ENCODE data around the gene ARMH4.
"Not testable (repeated sequence)": the region's sequence is repeated elsewhere in the genome, so short reads cannot be mapped to it uniquely, and the experiment has no call there.

The ARMH4 gene

GRCh38 chr14:58122546-58122945, 29.5 kb downstream of the ARMH4 start:
- H3K36me3 ChIP-seq (ENCODE audit: control insufficient read depth, insufficient read depth, low read length); H3K4me3 ChIP-seq (ENCODE audit: low read length); H3K27me3 ChIP-seq (ENCODE audit: control insufficient read depth, insufficient read depth, low read length); H3K4me1 ChIP-seq (ENCODE audit: control insufficient read depth, insufficient read depth, low read length); H3K9me3 ChIP-seq (ENCODE audit: control insufficient read depth, insufficient read depth, low read length); H3K27ac ChIP-seq (ENCODE audit: low read length); DNase-seq (ENCODE audit: low read depth, low spot score): not testable (repeated sequence)
- no CpG with 5 or more reads among the region's 6 CpGs for WGBS (ENCODE audit: insufficient coverage, insufficient read length)

GRCh38 chr14:58121530-58122186, 30.4 kb downstream of the ARMH4 start:
- no peaks in the 10 kb centered on the region for H3K4me1 ChIP-seq (ENCODE audit: control insufficient read depth, insufficient read depth, low read length)
- DNase-seq (ENCODE audit: low read depth, low spot score): no peak
- WGBS (ENCODE audit: insufficient coverage, insufficient read length): no CpG with 5 or more reads among the region's 5 CpGs

GRCh38 chr14:58119381-58119780, 32.6 kb downstream of the ARMH4 start:
- H3K4me1 ChIP-seq (ENCODE audit: control insufficient read depth, insufficient read depth, low read length): no peaks in the 10 kb centered on the region
- H3K36me3 ChIP-seq (ENCODE audit: control insufficient read depth, insufficient read depth, low read length): no peaks in the 10 kb centered on the region
- H3K27me3 ChIP-seq (ENCODE audit: control insufficient read depth, insufficient read depth, low read length): no peaks in the 10 kb centered on the region
- H3K4me3 ChIP-seq (ENCODE audit: low read length): no peak overlapping the region
- no CpG with 5 or more reads among the region's 3 CpGs for WGBS (ENCODE audit: insufficient coverage, insufficient read length)
- H3K9me3 ChIP-seq (ENCODE audit: control insufficient read depth, insufficient read depth, low read length): no peaks in the 10 kb centered on the region
- H3K27ac ChIP-seq (ENCODE audit: low read length): no peak overlapping the region
- no peak for DNase-seq (ENCODE audit: low read depth, low spot score)

More at GRCh38 chr14:58121530-58122186, 30.4 kb downstream of the ARMH4 start:
- Histone ChIP-seq H3K9me3 (ENCODE audit: control insufficient read depth, insufficient read depth, low read length) (no peaks in the 10 kb centered on the region), H3K27ac (ENCODE audit: low read length) (no peak overlapping the region), H3K36me3 (ENCODE audit: control insufficient read depth, insufficient read depth, low read length) (no peaks in the 10 kb centered on the region), H3K27me3 (ENCODE audit: control insufficient read depth, insufficient read depth, low read length) (no peaks in the 10 kb centered on the region), H3K4me3 (ENCODE audit: low read length) (no peak overlapping the region)

- H3K27ac ChIP-seq (ENCODE audit: low read length): no peak overlapping the region
- no peak for DNase-seq (ENCODE audit: low read depth, low spot score)
- WGBS (ENCODE audit: insufficient coverage, insufficient read length): no CpG with 5 or more reads among the region's 5 CpGs
Observed at GRCh38 chr14:58118097-58118815, 33.8 kb downstream of the ARMH4 start.

GRCh38 chr14:58109744-58110143, 42.3 kb downstream of the ARMH4 start:
- no peaks in the 10 kb centered on the region for H3K4me1 ChIP-seq (ENCODE audit: control insufficient read depth, insufficient read depth, low read length)
- DNase-seq (ENCODE audit: low read depth, low spot score): no peak
- no peaks in the 10 kb centered on the region for H3K36me3 ChIP-seq (ENCODE audit: control insufficient read depth, insufficient read depth, low read length)
- no peaks in the 10 kb centered on the region for H3K9me3 ChIP-seq (ENCODE audit: control insufficient read depth, insufficient read depth, low read length)
- no peaks in the 10 kb centered on the region for H3K27me3 ChIP-seq (ENCODE audit: control insufficient read depth, insufficient read depth, low read length)
- H3K4me3 ChIP-seq (ENCODE audit: low read length): no peak overlapping the region
- WGBS (ENCODE audit: insufficient coverage, insufficient read length): no CpG with 5 or more reads among the region's 3 CpGs
- no peak overlapping the region for H3K27ac ChIP-seq (ENCODE audit: low read length)

More at GRCh38 chr14:58118097-58118815, 33.8 kb downstream of the ARMH4 start:
- Histone ChIP-seq H3K4me1 (ENCODE audit: control insufficient read depth, insufficient read depth, low read length) (no peaks in the 10 kb centered on the region), H3K9me3 (ENCODE audit: control insufficient read depth, insufficient read depth, low read length) (no peaks in the 10 kb centered on the region), H3K36me3 (ENCODE audit: control insufficient read depth, insufficient read depth, low read length) (no peaks in the 10 kb centered on the region), H3K27me3 (ENCODE audit: control insufficient read depth, insufficient read depth, low read length) (no peaks in the 10 kb centered on the region), H3K4me3 (ENCODE audit: low read length) (no peak overlapping the region)

- H3K4me1 ChIP-seq (ENCODE audit: control insufficient read depth, insufficient read depth, low read length): no peaks in the 10 kb centered on the region
- no CpG with 5 or more reads among the region's 1 CpG for WGBS (ENCODE audit: insufficient coverage, insufficient read length)
- H3K27ac ChIP-seq (ENCODE audit: low read length): no peak overlapping the region
- no peaks in the 10 kb centered on the region for H3K9me3 ChIP-seq (ENCODE audit: control insufficient read depth, insufficient read depth, low read length)
- H3K4me3 ChIP-seq (ENCODE audit: low read length): no peak overlapping the region
- no peaks in the 10 kb centered on the region for H3K36me3 ChIP-seq (ENCODE audit: control insufficient read depth, insufficient read depth, low read length)
- no peaks in the 10 kb centered on the region for H3K27me3 ChIP-seq (ENCODE audit: control insufficient read depth, insufficient read depth, low read length)
- no peak for DNase-seq (ENCODE audit: low read depth, low spot score)
Observed at GRCh38 chr14:58108717-58109116, 43.3 kb downstream of the ARMH4 start.

GRCh38 chr14:58107947-58108552, 44.0 kb downstream of the ARMH4 start:
- WGBS (ENCODE audit: insufficient coverage, insufficient read length): no CpG with 5 or more reads among the region's 4 CpGs
- DNase-seq (ENCODE audit: low read depth, low spot score): peak; percentile 4

GRCh38 chr14:58107041-58107440, 45.0 kb downstream of the ARMH4 start:
- H3K4me1 ChIP-seq (ENCODE audit: control insufficient read depth, insufficient read depth, low read length): no peaks in the 10 kb centered on the region
- DNase-seq (ENCODE audit: low read depth, low spot score): no peak
- H3K27ac ChIP-seq (ENCODE audit: low read length): no peak overlapping the region
- WGBS (ENCODE audit: insufficient coverage, insufficient read length): no CpG with 5 or more reads among the region's 1 CpG
- no peaks in the 10 kb centered on the region for H3K9me3 ChIP-seq (ENCODE audit: control insufficient read depth, insufficient read depth, low read length)
- no peaks in the 10 kb centered on the region for H3K36me3 ChIP-seq (ENCODE audit: control insufficient read depth, insufficient read depth, low read length)
- no peaks in the 10 kb centered on the region for H3K27me3 ChIP-seq (ENCODE audit: control insufficient read depth, insufficient read depth, low read length)
- H3K4me3 ChIP-seq (ENCODE audit: low read length): no peak overlapping the region

More at GRCh38 chr14:58107947-58108552, 44.0 kb downstream of the ARMH4 start:
- H3K27me3 ChIP-seq (ENCODE audit: control insufficient read depth, insufficient read depth, low read length): no peaks in the 10 kb centered on the region
- no peaks in the 10 kb centered on the region for H3K36me3 ChIP-seq (ENCODE audit: control insufficient read depth, insufficient read depth, low read length)
- no peak overlapping the region for H3K4me3 ChIP-seq (ENCODE audit: low read length)
- H3K27ac ChIP-seq (ENCODE audit: low read length): no peak overlapping the region
- H3K4me1 ChIP-seq (ENCODE audit: control insufficient read depth, insufficient read depth, low read length): no peaks in the 10 kb centered on the region
- no peaks in the 10 kb centered on the region for H3K9me3 ChIP-seq (ENCODE audit: control insufficient read depth, insufficient read depth, low read length)

- no peak overlapping the region for H3K4me3 ChIP-seq (ENCODE audit: low read length)
- no CpG with 5 or more reads among the region's 4 CpGs for WGBS (ENCODE audit: insufficient coverage, insufficient read length)
- H3K27me3 ChIP-seq (ENCODE audit: control insufficient read depth, insufficient read depth, low read length): no peaks in the 10 kb centered on the region
- no peak overlapping the region for H3K27ac ChIP-seq (ENCODE audit: low read length)
- H3K4me1 ChIP-seq (ENCODE audit: control insufficient read depth, insufficient read depth, low read length): no peaks in the 10 kb centered on the region
- DNase-seq (ENCODE audit: low read depth, low spot score): no peak
- no peaks in the 10 kb centered on the region for H3K36me3 ChIP-seq (ENCODE audit: control insufficient read depth, insufficient read depth, low read length)
- no peaks in the 10 kb centered on the region for H3K9me3 ChIP-seq (ENCODE audit: control insufficient read depth, insufficient read depth, low read length)
Observed at GRCh38 chr14:58106446-58106845, 45.6 kb downstream of the ARMH4 start.

GRCh38 chr14:58104808-58105207, 47.2 kb downstream of the ARMH4 start:
- no peak for DNase-seq (ENCODE audit: low read depth, low spot score)
- Histone ChIP-seq H3K4me1 (ENCODE audit: control insufficient read depth, insufficient read depth, low read length) (no peaks in the 10 kb centered on the region), H3K36me3 (ENCODE audit: control insufficient read depth, insufficient read depth, low read length) (no peaks in the 10 kb centered on the region), H3K27me3 (ENCODE audit: control insufficient read depth, insufficient read depth, low read length) (no peaks in the 10 kb centered on the region), H3K4me3 (ENCODE audit: low read length) (no peak overlapping the region), H3K9me3 (ENCODE audit: control insufficient read depth, insufficient read depth, low read length) (no peaks in the 10 kb centered on the region), H3K27ac (ENCODE audit: low read length) (no peak overlapping the region)
- whole genome bisulfite sequencing (ENCODE audit: insufficient coverage, insufficient read length): no CpG with 5 or more reads among the region's 2 CpGs

Measured in iPS DF 6.9 (cell line).